Right cardiac atrium (tissue), 5 donors: Measurements from ENCODE around the gene MAP2K5. TPM values are rescaled to one million over a fixed set of nuclear protein-coding genes. Genes with fewer than 3 reads are reported as not detected.

Source experiments
- ATAC-seq, 2 donors: fragments of 200-7000 bp; cut with Tn5 transposase; one replicate each; pipeline versions ENCODE4 v1.8.0 to v1.9.1; 2020; ENCODE audit warnings: moderate library complexity in 2 of 2, mild to moderate bottlenecking in 1 of 2
- DNase-seq, 3 donors: peaks; one replicate each; pipeline ENCODE4 v3.0.0-alpha.2; 2020
- H3K27ac ChIP-seq: one replicate; pipeline ENCODE4 v1.5.1; 2013; ENCODE audit warnings: mild to moderate bottlenecking, low read length, control low read depth, moderate library complexity
- H3K27me3 ChIP-seq: one replicate; pipeline ENCODE4 v1.6.1; 2013; ENCODE audit not compliant: control insufficient read depth, insufficient read depth
- H3K4me1 ChIP-seq: one replicate; pipeline ENCODE4 v1.6.1; 2013; ENCODE audit warnings: low read length; ENCODE audit not compliant: control insufficient read depth, insufficient read depth
- H3K4me3 ChIP-seq: one replicate; pipeline ENCODE4 v1.5.1; 2013; ENCODE audit warnings: low read length, control low read depth
- H3K9me3 ChIP-seq: one replicate; pipeline ENCODE4 v1.6.1; 2013; ENCODE audit warnings: low read length; ENCODE audit not compliant: control insufficient read depth
- WGBS: extraction: QIAGEN DNeasy Blood & Tissue Kit; methylation state at CpG from one replicate; pipeline ENCODE4 v1.1.7; 2013; 5-methylcytosine and 5-hydroxymethylcytosine counted together
- intact Hi-C, 4 donors: fragments of 100-400 bp; cut with DNase I; formaldehyde crosslinking; loops; one replicate each; pipeline versions ENCODE4 v1.11.0 to v1.14.0; 2022 to 2023
- polyA plus RNA-seq: library from polyadenylated mRNA; stranded (reverse); fragments of 200-250 nt; gene quantifications from one replicate; pipeline ENCODE4 v1.2.3, GENCODE V29; 2013
- total RNA-seq, 4 donors: library from RNA; stranded (reverse); fragmentation: NEBNext Ultra II Directional; extraction: Animal tissue kit (Norgen Biotek cat#: 25700); gene quantifications; one replicate each; pipeline ENCODE4 v1.2.1, GENCODE V29; 2021
- donor health status: healthy with polysubstance abuse.
- donor health status: DM: no; HTN: yes; CAD: no.
- donor health status: DM: no; HTN: no; CAD: no.
- donor health status: DM: no; HTN: yes; CAD: no; lungs with severe emphysema.
- donor health status: DM: yes; HTN: yes; CAD: no.

MAP2K5 gene
- total and polyA plus RNA-seq, 5 donors = 9.0 to 16.6 (median 14.9) TPM

DNA sequence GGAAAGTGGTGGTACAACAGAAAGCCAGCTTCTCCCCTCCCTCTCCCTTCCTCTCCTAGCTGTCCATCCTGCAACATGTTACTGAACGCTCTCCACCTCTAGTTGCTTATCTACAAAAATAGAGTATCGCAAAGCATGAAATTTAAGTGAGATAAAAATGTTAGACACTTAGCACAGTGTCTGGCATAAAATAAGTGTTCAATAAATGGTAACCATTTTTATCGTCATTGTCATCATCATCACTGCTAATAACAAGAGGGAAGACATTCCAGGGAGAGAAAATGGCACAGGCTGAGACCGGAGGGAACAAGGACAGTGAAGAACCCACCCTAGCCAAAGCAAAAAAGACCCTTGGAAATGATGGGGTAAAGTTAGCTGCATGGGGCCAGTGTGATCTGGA, 244.1 kb downstream of the MAP2K5 start:
- Histone ChIP-seq H3K4me1 (no peaks in the 10 kb centered on the region), H3K9me3 (no peaks in the 10 kb centered on the region), H3K27ac (no peak overlapping the region), H3K4me3 (no peak overlapping the region), H3K27me3 (no peaks in the 10 kb centered on the region)
- no peak for ATAC-seq
- DNase-seq = no peak
- 96% methylated on average over 4 of the region's 4 CpGs for WGBS
- intact Hi-C loops = no loop called here

DNA sequence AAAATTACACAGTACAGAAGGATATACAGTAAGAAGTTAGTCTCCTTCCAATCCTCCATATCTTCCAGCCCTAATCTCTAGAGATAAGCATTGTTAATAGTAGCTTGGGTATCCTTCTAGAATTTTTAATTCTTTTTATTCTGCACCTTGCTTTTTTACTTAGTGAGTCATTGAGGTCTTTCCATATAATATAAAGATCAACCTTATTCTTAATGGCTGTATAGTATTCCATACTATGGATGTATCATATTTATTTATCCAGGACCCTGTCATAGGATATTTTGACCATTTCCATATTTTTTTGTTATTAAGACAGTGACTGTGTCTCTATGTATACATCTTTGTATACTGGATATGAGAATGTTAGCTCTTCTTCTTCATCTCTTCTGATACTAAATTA, 246.5 kb downstream of the MAP2K5 start:
- DNase-seq (no peak), ATAC-seq (no peak)
- Histone ChIP-seq H3K27me3 (no peaks in the 10 kb centered on the region), H3K4me1 (no peaks in the 10 kb centered on the region), H3K4me3 (no peak overlapping the region), H3K27ac (no peak overlapping the region), H3K9me3 (no peaks in the 10 kb centered on the region)
- intact Hi-C loops = no loop called here

DNA sequence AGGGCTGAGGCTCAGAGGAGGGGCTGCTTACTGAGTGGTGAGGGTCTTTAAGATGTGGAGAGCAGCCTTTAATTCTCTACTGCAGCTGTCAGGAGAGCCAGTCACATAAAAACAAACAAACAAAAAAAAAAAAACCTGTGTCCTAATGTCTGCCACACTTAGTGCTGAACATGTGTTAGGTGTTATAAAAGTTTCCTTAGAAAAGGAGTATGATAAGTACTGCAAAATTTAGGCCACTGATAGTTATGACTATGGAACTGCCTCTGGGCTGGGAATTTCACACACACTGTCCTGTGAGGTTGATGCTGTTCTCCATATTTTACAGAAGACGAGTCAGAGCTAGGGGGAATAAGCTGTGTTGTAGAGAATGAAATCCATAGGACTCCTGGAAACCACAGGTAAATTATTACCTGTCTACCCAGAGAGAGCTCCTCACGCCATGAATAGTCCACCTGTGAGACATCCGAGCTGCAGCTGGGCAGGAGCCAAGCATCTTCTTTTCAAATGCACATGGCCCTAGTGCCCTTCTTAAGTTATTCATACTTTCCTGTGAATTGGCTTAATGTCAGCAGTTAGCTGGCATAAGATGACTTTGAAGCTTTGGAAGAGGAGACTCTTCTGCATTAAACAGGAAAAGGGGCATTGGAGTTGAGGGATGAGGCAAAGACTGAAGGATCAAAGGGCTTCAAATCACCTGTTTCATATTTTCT, 248.3 kb downstream of the MAP2K5 start:
- no peaks in the 10 kb centered on the region for H3K27me3 ChIP-seq
- WGBS = 97% methylated on average over 3 of the region's 3 CpGs
- DNase-seq (no peak), ATAC-seq (no peak)
- H3K9me3 ChIP-seq = no peaks in the 10 kb centered on the region
- H3K4me1 ChIP-seq = no peaks in the 10 kb centered on the region
- intact Hi-C loops = no loop called here
- no peak overlapping the region for H3K4me3 ChIP-seq
- H3K27ac ChIP-seq = no peak overlapping the region

DNA sequence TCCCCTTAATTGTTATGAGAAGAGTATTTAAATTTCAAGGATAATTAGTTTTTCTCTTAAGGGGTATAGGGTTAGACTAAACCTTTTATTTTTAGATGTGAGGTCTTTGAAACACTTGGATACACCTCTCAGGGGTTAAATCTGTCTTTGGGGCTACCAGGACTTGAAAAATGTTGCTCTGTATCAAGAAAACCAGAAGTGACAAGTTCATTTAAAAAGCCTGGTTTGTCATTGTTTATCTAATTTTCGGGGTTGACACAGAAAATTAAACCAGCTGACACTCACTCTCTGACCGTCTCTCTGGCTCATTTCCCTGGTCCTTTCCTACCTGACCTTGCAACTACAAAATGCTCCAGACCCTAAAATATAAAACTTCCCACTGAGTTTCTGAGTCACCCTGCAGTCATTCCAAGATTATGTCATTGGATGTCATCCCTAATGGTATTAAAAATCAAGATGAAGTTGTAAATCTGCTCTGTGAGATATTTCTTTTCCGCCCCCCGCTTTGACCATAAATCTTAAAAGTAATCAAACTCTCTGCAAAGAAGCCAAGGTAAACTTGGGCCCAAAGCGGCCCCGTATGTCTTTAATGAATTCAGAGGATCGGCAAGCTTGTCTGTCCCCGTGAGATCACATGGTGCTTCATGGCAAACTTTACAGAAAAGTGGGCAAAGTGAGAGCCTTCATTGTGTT, 249.9 kb downstream of the MAP2K5 start:
- intact Hi-C loops = no loop called here
- H3K4me3 ChIP-seq = no peak overlapping the region
- DNase-seq = no peak
- no peak overlapping the region for H3K27ac ChIP-seq
- no peaks in the 10 kb centered on the region for H3K9me3 ChIP-seq
- ATAC-seq = no peak
- WGBS = 86% methylated on average over 8 of the region's 8 CpGs
- H3K27me3 ChIP-seq = no peaks in the 10 kb centered on the region
- no peaks in the 10 kb centered on the region for H3K4me1 ChIP-seq

DNA sequence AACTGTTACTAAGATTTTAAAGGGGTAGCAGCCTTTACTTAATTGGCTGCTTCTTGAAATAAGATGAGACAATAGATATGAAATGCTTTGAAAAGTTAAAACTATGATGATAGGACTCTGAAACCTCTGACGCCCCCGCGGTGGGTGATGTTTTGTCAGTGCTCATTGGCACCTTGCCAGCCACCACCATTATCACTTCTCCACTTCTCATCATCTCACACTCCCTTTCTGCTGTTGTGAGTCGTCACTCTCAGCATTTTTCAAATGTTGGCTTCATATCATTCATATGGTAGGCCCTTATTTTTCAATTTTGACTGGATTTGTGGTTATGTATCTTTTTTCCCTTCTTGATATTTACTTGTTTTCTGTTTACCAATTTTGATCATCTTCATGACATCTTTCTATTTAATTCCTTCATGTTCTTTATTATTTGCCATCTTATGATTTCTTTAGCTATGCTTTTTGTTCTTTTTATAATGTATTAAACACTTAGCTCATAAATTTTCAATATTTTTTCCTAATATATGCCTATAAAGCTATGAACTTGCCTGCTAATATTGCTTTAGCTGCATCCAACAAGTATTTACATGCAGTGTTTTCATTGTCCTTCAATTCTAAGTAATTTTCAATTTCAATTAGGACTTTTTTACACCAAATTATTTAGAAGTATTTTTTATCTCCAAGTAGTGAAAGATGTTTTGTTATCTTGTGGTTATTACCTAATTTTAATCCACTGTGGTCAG, 252.5 kb downstream of the MAP2K5 start:
- intact Hi-C loops = no loop called here
- Histone ChIP-seq H3K27ac (no peak overlapping the region), H3K4me1 (no peaks in the 10 kb centered on the region), H3K27me3 (no peaks in the 10 kb centered on the region), H3K4me3 (no peak overlapping the region), H3K9me3 (no peaks in the 10 kb centered on the region)
- no peak for ATAC-seq
- WGBS = 58% methylated on average over 4 of the region's 4 CpGs
- no peak for DNase-seq

DNA sequence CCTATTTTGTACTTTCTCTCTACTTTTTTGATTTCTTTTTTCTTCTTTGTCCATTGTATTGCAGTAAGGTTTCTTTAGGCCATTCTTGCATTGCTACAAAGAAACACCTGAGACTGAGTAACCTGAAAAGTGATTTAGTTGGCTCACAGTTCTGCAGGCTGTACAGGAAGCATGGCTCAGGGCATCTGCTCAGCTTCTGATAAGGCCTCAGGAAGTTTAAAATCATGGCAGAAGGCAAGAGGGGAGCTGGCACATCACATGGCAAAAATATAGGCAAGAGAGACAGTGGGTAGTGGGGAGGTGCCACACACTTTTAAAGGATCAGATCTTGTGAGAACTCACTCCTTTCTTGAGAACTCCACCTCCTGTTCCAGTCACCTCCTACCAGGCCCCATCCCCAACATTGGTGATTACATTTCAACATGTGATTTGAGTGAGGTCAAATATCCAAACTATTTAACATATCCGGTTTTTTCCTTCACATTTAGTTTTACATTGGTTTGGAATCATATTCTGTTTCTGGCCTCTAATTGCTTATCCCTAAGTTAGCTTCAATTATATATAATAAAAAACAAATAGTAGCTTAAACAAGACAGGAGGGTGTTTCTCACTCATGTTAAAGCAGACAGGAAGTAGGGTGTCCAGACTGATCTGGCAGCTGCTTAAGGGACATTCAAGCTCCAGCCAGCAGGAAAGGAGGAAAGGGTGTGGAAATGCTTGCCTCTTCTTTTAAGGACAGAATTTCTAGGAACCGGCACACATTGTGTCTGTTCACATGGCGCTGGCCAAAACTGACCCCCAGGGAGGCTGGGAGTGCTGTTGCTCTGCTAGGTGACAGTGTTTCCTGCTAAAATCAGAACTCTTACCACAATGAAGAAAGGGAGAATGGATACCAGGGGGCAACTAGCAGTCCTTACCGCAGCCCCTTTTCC, 254.0 kb downstream of the MAP2K5 start:
- no peaks in the 10 kb centered on the region for H3K4me1 ChIP-seq
- ATAC-seq (peak; percentile 33 to 89), DNase-seq (peak in 1 of 3 donors; percentile 43)
- H3K4me3 ChIP-seq = no peak overlapping the region
- H3K9me3 ChIP-seq = no peaks in the 10 kb centered on the region
- intact Hi-C loops = no loop called here
- WGBS = 56% methylated on average over 4 of the region's 4 CpGs
- H3K27ac ChIP-seq = peak overlapping the region; percentile 52
- H3K27me3 ChIP-seq = no peaks in the 10 kb centered on the region

DNA sequence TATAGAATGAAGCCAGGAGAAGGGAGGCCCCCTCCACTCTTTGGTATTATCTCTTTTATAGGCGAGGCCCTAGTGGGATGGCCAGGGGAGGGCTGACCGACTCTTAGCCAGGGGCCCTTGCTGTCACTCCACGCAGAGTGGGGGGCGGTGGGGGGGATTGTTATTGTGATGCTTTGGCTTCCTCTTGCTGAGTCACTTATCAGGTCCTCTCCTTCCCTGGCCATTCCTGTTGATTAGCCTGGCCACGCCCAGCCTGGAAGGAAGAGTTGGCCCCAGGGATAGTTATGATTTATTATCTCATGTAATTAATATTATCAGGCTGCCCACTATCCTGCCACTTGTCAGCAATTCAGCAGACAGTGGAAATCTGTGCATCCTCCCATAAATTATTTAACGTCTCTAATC, 257.3 kb downstream of the MAP2K5 start:
- peaks cover 3% of the 10 kb centered on the region for H3K4me1 ChIP-seq
- no peak overlapping the region for H3K4me3 ChIP-seq
- ATAC-seq (no peak), DNase-seq (no peak)
- no peak overlapping the region for H3K27ac ChIP-seq
- 49% methylated on average over 6 of the region's 6 CpGs for WGBS
- H3K9me3 ChIP-seq = no peaks in the 10 kb centered on the region
- H3K27me3 ChIP-seq = no peaks in the 10 kb centered on the region
- intact Hi-C loops = no loop called here

DNA sequence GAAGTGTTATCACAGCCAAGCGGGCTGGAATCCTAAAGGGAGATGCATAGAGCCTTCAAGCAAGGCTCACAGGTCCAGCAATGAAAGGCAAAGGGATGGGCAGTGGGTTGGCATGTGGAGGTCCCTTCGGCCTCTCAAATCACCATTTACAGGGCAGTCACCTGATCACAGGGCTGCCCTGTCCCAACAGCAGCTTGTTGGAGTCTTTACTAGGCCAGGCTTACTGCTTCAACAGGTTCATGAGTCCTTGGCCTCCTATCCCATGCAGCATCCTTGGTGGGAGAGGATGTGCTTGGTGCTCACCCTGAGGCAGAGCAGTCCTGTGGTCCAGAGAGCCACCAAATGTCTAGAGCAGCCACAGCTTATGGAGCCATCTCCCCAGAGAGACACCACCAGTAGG, 258.6 kb downstream of the MAP2K5 start:
- no peak overlapping the region for H3K4me3 ChIP-seq
- no peak overlapping the region for H3K27ac ChIP-seq
- WGBS = 97% methylated on average over 2 of the region's 2 CpGs
- ATAC-seq (no peak), DNase-seq (no peak)
- H3K4me1 ChIP-seq = peaks cover 3% of the 10 kb centered on the region
- intact Hi-C loops = no loop called here
- no peaks in the 10 kb centered on the region for H3K9me3 ChIP-seq
- H3K27me3 ChIP-seq = no peaks in the 10 kb centered on the region

DNA sequence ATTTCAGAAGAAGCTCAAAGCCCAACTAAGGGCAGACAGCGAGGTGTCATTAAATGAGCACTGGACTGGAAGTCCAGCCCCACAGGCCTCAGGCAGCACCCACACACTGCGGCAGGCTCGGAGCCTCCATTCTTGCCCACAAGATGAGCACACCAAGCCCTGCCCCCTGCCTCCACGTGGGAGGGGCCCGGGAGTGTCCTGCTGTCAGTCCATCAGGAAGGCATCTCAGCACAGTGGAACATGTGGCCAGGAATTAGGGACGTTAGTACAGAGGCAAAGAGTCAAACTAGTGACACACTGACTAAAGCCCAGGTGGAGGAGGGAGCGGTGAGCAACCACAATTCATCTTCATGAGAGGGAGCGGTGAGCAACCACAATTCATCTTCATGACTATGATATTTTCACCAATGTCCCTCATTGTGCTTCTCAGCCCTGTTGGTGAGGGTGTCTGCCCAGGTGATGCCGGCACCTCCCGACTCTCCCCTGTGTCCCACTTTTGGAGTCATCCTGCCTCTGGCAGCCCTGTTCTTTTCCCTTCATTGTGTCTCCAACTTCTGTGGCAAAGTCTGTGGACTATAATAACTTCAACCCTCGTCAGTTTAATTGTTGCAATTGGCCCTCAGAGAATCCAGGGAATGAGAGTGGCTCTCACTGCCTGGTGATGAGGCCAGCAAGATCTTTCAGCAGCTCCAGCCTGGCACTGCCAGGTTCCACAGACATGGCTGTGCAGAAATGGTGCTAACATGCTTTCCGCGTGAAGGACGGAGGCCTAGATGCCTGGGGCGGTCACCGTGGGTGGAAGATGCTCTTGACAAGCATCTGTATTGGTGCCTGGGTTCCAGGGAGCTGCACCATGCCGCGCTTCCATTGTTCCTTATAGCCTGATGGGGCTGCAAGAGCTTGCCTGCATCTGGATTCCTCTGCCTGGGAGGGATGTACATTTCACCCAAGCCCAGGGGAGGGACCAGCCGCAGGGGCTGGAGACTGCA, 259.7 kb downstream of the MAP2K5 start:
- no peak for ATAC-seq
- Histone ChIP-seq H3K27ac (no peak overlapping the region), H3K4me3 (no peak overlapping the region), H3K9me3 (no peaks in the 10 kb centered on the region), H3K4me1 (peaks cover 3% of the 10 kb centered on the region), H3K27me3 (no peaks in the 10 kb centered on the region)
- intact Hi-C loops = no loop called here
- no peak for DNase-seq
- 87% methylated on average over 19 of the region's 19 CpGs for WGBS

DNA sequence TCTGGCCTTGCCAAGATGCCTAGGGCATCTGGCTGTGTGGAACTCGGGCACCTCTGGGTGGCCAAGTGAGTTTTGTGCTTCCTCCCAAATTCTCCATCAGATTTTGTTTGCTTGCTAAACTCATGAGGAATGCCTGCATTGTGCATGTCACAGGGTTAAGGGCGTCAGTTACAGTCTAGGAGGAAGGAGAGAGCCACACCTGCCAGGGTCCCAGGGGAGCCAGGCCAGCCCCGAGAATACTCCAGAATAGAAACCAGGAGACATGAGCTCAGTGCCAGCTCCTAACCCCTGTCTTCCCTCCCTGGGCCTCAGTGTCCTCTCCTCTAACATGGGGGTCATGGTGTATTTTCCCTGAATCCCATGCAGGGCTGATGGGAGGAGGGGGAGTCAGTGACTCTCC, 260.8 kb downstream of the MAP2K5 start:
- DNase-seq = no peak
- intact Hi-C loops = no loop called here
- peaks cover 3% of the 10 kb centered on the region for H3K4me1 ChIP-seq
- no peak overlapping the region for H3K27ac ChIP-seq
- ATAC-seq = no peak
- no peaks in the 10 kb centered on the region for H3K9me3 ChIP-seq
- 71% methylated on average over 3 of the region's 3 CpGs for WGBS
- H3K4me3 ChIP-seq = no peak overlapping the region
- no peaks in the 10 kb centered on the region for H3K27me3 ChIP-seq
